Trophoblast cell (in vitro differentiated cells and primary cell): ENCODE measurements around the gene KRTAP19-8.

ENCODE experiments used
- DNase-seq, 2 donors: peaks; one replicate each; pipeline ENCODE4 v3.0.0-alpha.2; 2016
- H2AFZ ChIP-seq: 2 replicates; pipeline ENCODE4 v1.6.1; 2013; ENCODE audit warnings: low read length, moderate library complexity, mild to moderate bottlenecking; ENCODE audit not compliant: insufficient read depth, poor library complexity
- H2AK5ac ChIP-seq: 2 replicates; pipeline ENCODE4 v1.6.1; 2013; ENCODE audit warnings: mild to moderate bottlenecking, low read length
- H2BK120ac ChIP-seq: 2 replicates; pipeline ENCODE4 v1.6.1; 2013; ENCODE audit warnings: low read length, mild to moderate bottlenecking, moderate library complexity; ENCODE audit not compliant: insufficient read depth, poor library complexity
- H2BK12ac ChIP-seq: 2 replicates; pipeline ENCODE4 v1.6.1; 2013; ENCODE audit warnings: mild to moderate bottlenecking, low read length, moderate library complexity
- H2BK5ac ChIP-seq: 2 replicates; pipeline ENCODE4 v1.6.1; 2013; ENCODE audit warnings: low read length, low read depth, moderate library complexity, mild to moderate bottlenecking; ENCODE audit not compliant: poor library complexity
- H3K14ac ChIP-seq: 2 replicates; pipeline ENCODE4 v1.6.1; 2013; ENCODE audit warnings: mild to moderate bottlenecking, low read length
- H3K18ac ChIP-seq: 2 replicates; pipeline ENCODE4 v1.6.1; 2013; ENCODE audit warnings: mild to moderate bottlenecking, low read length
- H3K23ac ChIP-seq: 2 replicates; pipeline ENCODE4 v1.6.1; 2013; ENCODE audit warnings: low read length
- H3K27ac ChIP-seq: 2 replicates; pipeline ENCODE4 v1.5.1; 2013; ENCODE audit warnings: low read depth, mild to moderate bottlenecking, inconsistent platforms, low read length, moderate library complexity
- H3K27me3 ChIP-seq: 2 replicates; pipeline ENCODE4 v1.6.1; 2013; ENCODE audit warnings: inconsistent platforms, mild to moderate bottlenecking, low read length, moderate library complexity; ENCODE audit not compliant: insufficient read depth
- H3K36me3 ChIP-seq, 2 experiments: 1 replicate in 1 of 2; 2 replicates in 1 of 2; pipeline ENCODE4 v1.6.1; 2013; ENCODE audit warnings: low read length in 2 of 2, mild to moderate bottlenecking in 2 of 2, moderate library complexity in 1 of 2; ENCODE audit not compliant: insufficient read depth in 2 of 2, control insufficient read depth in 1 of 2
- H3K4ac ChIP-seq: 2 replicates; pipeline ENCODE4 v1.6.1; 2013; ENCODE audit warnings: low read depth, mild to moderate bottlenecking, low read length, moderate library complexity
- H3K4me1 ChIP-seq, 2 experiments: 1 replicate in 1 of 2; 2 replicates in 1 of 2; pipeline ENCODE4 v1.6.1; 2013; ENCODE audit warnings: low read length in 2 of 2, mild to moderate bottlenecking in 2 of 2, moderate library complexity in 1 of 2; ENCODE audit not compliant: insufficient read depth in 2 of 2, control insufficient read depth in 1 of 2
- H3K4me2 ChIP-seq: 2 replicates; pipeline ENCODE4 v1.6.1; 2013; ENCODE audit warnings: inconsistent platforms, mild to moderate bottlenecking, low read length, moderate library complexity
- H3K4me3 ChIP-seq: 2 replicates; pipeline ENCODE4 v1.5.1; 2013; ENCODE audit warnings: mild to moderate bottlenecking, low read depth, low read length, inconsistent platforms
- H3K79me1 ChIP-seq: one replicate; pipeline ENCODE4 v1.6.1; 2013; ENCODE audit warnings: low read length
- H3K79me2 ChIP-seq: 2 replicates; pipeline ENCODE4 v1.6.1; 2013; ENCODE audit warnings: low read length, mild to moderate bottlenecking; ENCODE audit not compliant: control insufficient read depth, insufficient read depth, poor library complexity
- H3K9ac ChIP-seq: 2 replicates; pipeline ENCODE4 v1.6.1; 2013; ENCODE audit warnings: mild to moderate bottlenecking, low read length
- H3K9me3 ChIP-seq: 2 replicates; pipeline ENCODE4 v1.6.1; 2013; ENCODE audit warnings: low read depth, mild to moderate bottlenecking, control low read depth, inconsistent platforms, low read length; ENCODE audit not compliant: insufficient read depth
- H4K12ac ChIP-seq: 2 replicates; pipeline ENCODE4 v1.6.1; 2013; ENCODE audit warnings: low read depth, mild to moderate bottlenecking, low read length, moderate library complexity
- H4K8ac ChIP-seq: 2 replicates; pipeline ENCODE4 v1.6.1; 2013; ENCODE audit warnings: low read depth, mild to moderate bottlenecking, low read length, moderate library complexity
- H4K91ac ChIP-seq: one replicate; pipeline ENCODE4 v1.6.1; 2013; ENCODE audit warnings: low read depth, mild to moderate bottlenecking, low read length, moderate library complexity
- WGBS: extraction: QIAGEN DNeasy Blood & Tissue Kit; methylation state at CpG from one replicate; pipeline ENCODE4 v1.1.7; 2013; ENCODE audit warnings: missing lambda C conversion rate; ENCODE audit not compliant: insufficient read length, insufficient coverage; ENCODE audit errors: extremely low coverage; 5-methylcytosine and 5-hydroxymethylcytosine counted together

Gene KRTAP19-8

GRCh38 chr21:31003471-31003870, 34.8 kb downstream of the KRTAP19-8 start:
- no CpG with 5 or more reads among the region's 10 CpGs for WGBS

GRCh38 chr21:30997541-30997940, 40.7 kb downstream of the KRTAP19-8 start:
- no peak overlapping the region for H3K27ac ChIP-seq
- DNase-seq, result no peak
- no peak overlapping the region for H2AFZ ChIP-seq
- H2BK120ac ChIP-seq, result no peak overlapping the region
- H3K9ac ChIP-seq, result no peak overlapping the region
- H4K8ac ChIP-seq, result no peak overlapping the region
- no peak overlapping the region for H4K91ac ChIP-seq
- no peaks in the 10 kb centered on the region for H3K79me2 ChIP-seq
- H3K9me3 ChIP-seq, result no peaks in the 10 kb centered on the region
- no peak overlapping the region for H3K4me2 ChIP-seq
- no CpG with 5 or more reads among the region's 3 CpGs for WGBS
- H3K27me3 ChIP-seq, result no peaks in the 10 kb centered on the region
- no peak overlapping the region for H3K23ac ChIP-seq
- H2BK5ac ChIP-seq, result no peak overlapping the region
- H2BK12ac ChIP-seq, result no peak overlapping the region
- H2AK5ac ChIP-seq, result no peak overlapping the region
- H3K18ac ChIP-seq, result no peak overlapping the region
- H4K12ac ChIP-seq, result no peak overlapping the region
- no peak overlapping the region for H3K4me3 ChIP-seq
- H3K4ac ChIP-seq, result no peak overlapping the region
- H3K4me1 ChIP-seq, result no peaks in the 10 kb centered on the region
- H3K36me3 ChIP-seq, result no peaks in the 10 kb centered on the region
- no peaks in the 10 kb centered on the region for H3K79me1 ChIP-seq
- no peak overlapping the region for H3K14ac ChIP-seq

More at GRCh38 chr21:31003471-31003870, 34.8 kb downstream of the KRTAP19-8 start:
- H4K91ac ChIP-seq, result no peak overlapping the region
- H2BK5ac ChIP-seq, result no peak overlapping the region
- no peak overlapping the region for H3K4ac ChIP-seq
- H3K4me2 ChIP-seq, result no peak overlapping the region
- no peaks in the 10 kb centered on the region for H3K36me3 ChIP-seq
- no peak overlapping the region for H3K27ac ChIP-seq
- H3K4me1 ChIP-seq, result no peaks in the 10 kb centered on the region
- no peak overlapping the region for H2BK120ac ChIP-seq
- no peaks in the 10 kb centered on the region for H3K79me1 ChIP-seq
- no peak overlapping the region for H3K23ac ChIP-seq
- H3K9me3 ChIP-seq, result no peaks in the 10 kb centered on the region
- no peaks in the 10 kb centered on the region for H3K27me3 ChIP-seq
- H2AK5ac ChIP-seq, result no peak overlapping the region
- H2AFZ ChIP-seq, result no peak overlapping the region
- H3K18ac ChIP-seq, result no peak overlapping the region
- DNase-seq, result no peak
- no peaks in the 10 kb centered on the region for H3K79me2 ChIP-seq
- no peak overlapping the region for H3K9ac ChIP-seq
- no peak overlapping the region for H3K4me3 ChIP-seq
- no peak overlapping the region for H4K12ac ChIP-seq
- no peak overlapping the region for H3K14ac ChIP-seq
- H4K8ac ChIP-seq, result no peak overlapping the region
- no peak overlapping the region for H2BK12ac ChIP-seq

- Histone ChIP-seq H2BK5ac (no peak overlapping the region), H3K79me1 (no peaks in the 10 kb centered on the region), H4K12ac (no peak overlapping the region), H3K4ac (no peak overlapping the region), H2AK5ac (no peak overlapping the region), H4K8ac (no peak overlapping the region), H2AFZ (no peak overlapping the region), H3K27ac (no peak overlapping the region), H3K4me2 (no peak overlapping the region), H3K14ac (no peak overlapping the region), H3K23ac (no peak overlapping the region), H3K18ac (no peak overlapping the region), H3K36me3 (no peaks in the 10 kb centered on the region), H2BK12ac (no peak overlapping the region), H2BK120ac (no peak overlapping the region), H3K4me3 (no peak overlapping the region), H3K4me1 (no peaks in the 10 kb centered on the region), H3K9me3 (no peaks in the 10 kb centered on the region), H3K9ac (no peak overlapping the region), H3K79me2 (no peaks in the 10 kb centered on the region), H3K27me3 (no peaks in the 10 kb centered on the region), H4K91ac (no peak overlapping the region)
- no CpG with 5 or more reads among the region's 2 CpGs for WGBS
- DNase-seq, result peak in 1 of 2 donors; percentile 10
Observed at GRCh38 chr21:30996728-30997127, 41.5 kb downstream of the KRTAP19-8 start.

GRCh38 chr21:30994932-30995331, 43.3 kb downstream of the KRTAP19-8 start:
- Histone ChIP-seq H2BK12ac (no peak overlapping the region), H2BK120ac (no peak overlapping the region), H4K8ac (no peak overlapping the region), H3K9ac (no peak overlapping the region), H2AFZ (no peak overlapping the region), H2BK5ac (no peak overlapping the region), H4K91ac (no peak overlapping the region), H3K4me3 (no peak overlapping the region), H3K79me1 (no peaks in the 10 kb centered on the region), H3K18ac (no peak overlapping the region), H3K79me2 (no peaks in the 10 kb centered on the region), H3K9me3 (no peaks in the 10 kb centered on the region), H4K12ac (no peak overlapping the region), H3K27me3 (no peaks in the 10 kb centered on the region), H3K14ac (no peak overlapping the region), H3K27ac (no peak overlapping the region), H2AK5ac (no peak overlapping the region), H3K4me1 (no peaks in the 10 kb centered on the region), H3K36me3 (no peaks in the 10 kb centered on the region), H3K4ac (no peak overlapping the region), H3K4me2 (no peak overlapping the region), H3K23ac (no peak overlapping the region)
- no CpG with 5 or more reads among the region's 5 CpGs for WGBS
- peak in 1 of 2 donors; percentile 11 for DNase-seq
